OCI-LY7 (cell line): ENCODE data around the gene TANC2. TPM values are rescaled to one million over a fixed set of nuclear protein-coding genes. Genes with fewer than 3 reads are reported as not detected.

Experiments used
- BruUV-seq: library from RNA; stranded (reverse); fragments of 400-500 nt; replicated peaks from 2 replicates; lab custom pipeline; 2021; lab: Mats Ljungman, UMichigan
- CTCF ChIA-PET: fragments of 300-600 bp; sonication (Branson Sonifier 250); formaldehyde crosslinking; loops from one replicate; lab custom pipeline; 2022; ENCODE audit warnings: antibody characterized with exemption; ENCODE audit not compliant: unreplicated experiment; lab: Charles Lee
- POLR2A ChIA-PET: fragments of 300-600 bp; sonication (Branson Sonifier 250); formaldehyde crosslinking; loops from one replicate; lab custom pipeline; 2022; ENCODE audit warnings: antibody characterized with exemption; lab: Charles Lee
- DNase-seq: peaks from one replicate; pipeline ENCODE4 v3.0.0-alpha.2; 2015; ENCODE audit warnings: low spot score
- H2AFZ ChIP-seq: fragments of 200-600 bp; sonication (generic), shearing (Covaris generic); 2 replicates; pipeline ENCODE4 v1.6.1; 2014; ENCODE audit warnings: mild to moderate bottlenecking, antibody characterized with exemption, low read length, moderate library complexity
- H3K27ac ChIP-seq: fragments of 200-600 bp; sonication (generic); 2 replicates; pipeline ENCODE4 v1.5.1; 2014; ENCODE audit warnings: mixed run types, low read depth, mild to moderate bottlenecking, moderate library complexity, low read length, inconsistent platforms; ENCODE audit not compliant: poor library complexity, severe bottlenecking
- H3K36me3 ChIP-seq: fragments of 200-600 bp; sonication (generic); 2 replicates; pipeline ENCODE4 v1.6.1; 2014; ENCODE audit warnings: mild to moderate bottlenecking, antibody characterized with exemption, low read length, moderate library complexity, mixed read lengths; ENCODE audit not compliant: insufficient read depth
- H3K4me1 ChIP-seq: fragments of 200-600 bp; sonication (generic); 2 replicates; pipeline ENCODE4 v1.5.1; 2014; ENCODE audit warnings: mild to moderate bottlenecking, low read length; ENCODE audit not compliant: insufficient read depth, poor library complexity, severe bottlenecking
- H3K4me2 ChIP-seq: fragments of 200-600 bp; sonication (generic); 2 replicates; pipeline ENCODE4 v1.6.1; 2014; ENCODE audit warnings: mild to moderate bottlenecking, low read length
- H3K4me3 ChIP-seq: fragments of 200-600 bp; sonication (generic); 2 replicates; pipeline ENCODE4 v1.5.1; 2014; ENCODE audit warnings: mild to moderate bottlenecking, low read depth, low read length; ENCODE audit not compliant: poor library complexity, severe bottlenecking
- H3K79me2 ChIP-seq: fragments of 200-600 bp; sonication (generic); 2 replicates; pipeline ENCODE4 v1.6.1; 2016; ENCODE audit warnings: low read depth, mild to moderate bottlenecking, low read length, moderate library complexity, mixed read lengths; ENCODE audit not compliant: insufficient read depth
- H3K9me2 ChIP-seq: fragments of 200-600 bp; sonication (generic); 2 replicates; pipeline ENCODE4 v1.6.1; 2016; ENCODE audit warnings: mild to moderate bottlenecking, low read length, mixed read lengths; ENCODE audit not compliant: insufficient read depth
- H3K9me3 ChIP-seq: fragments of 200-600 bp; sonication (generic); 2 replicates; pipeline ENCODE4 v1.6.1; 2014; ENCODE audit warnings: mild to moderate bottlenecking, mixed run types, low read length, mixed read lengths
- H4K20me1 ChIP-seq: fragments of 200-600 bp; sonication (generic); 2 replicates; pipeline ENCODE4 v1.6.1; 2014; ENCODE audit warnings: mild to moderate bottlenecking, antibody characterized with exemption, low read length, moderate library complexity, mixed read lengths; ENCODE audit not compliant: insufficient read depth
- CTCF ChIP-seq: fragments of 200-600 bp; sonication (generic); conservative IDR thresholded peaks from 2 replicates; pipeline ENCODE4 v1.5.1; 2014; ENCODE audit warnings: mild to moderate bottlenecking, antibody characterized with exemption, low read length, moderate library complexity, mixed read lengths
- EZH2phosphoT487 ChIP-seq: fragments of 200-600 bp; sonication (generic); IDR thresholded peaks from 2 replicates; pipeline ENCODE4 v1.6.1; 2018; ENCODE audit warnings: low read depth, borderline replicate concordance, mild to moderate bottlenecking, mixed run types, antibody characterized with exemption, low read length, moderate library complexity, mixed read lengths
- intact Hi-C: fragments of 100-400 bp; cut with micrococcal nuclease; formaldehyde crosslinking; loops from one replicate; pipeline ENCODE4 v1.10.0; 2022; ENCODE audit not compliant: unreplicated experiment
- total RNA-seq, 2 experiments: library from RNA; depleted of rRNA in 1 of 2; stranded (reverse); fragments of >200 nt in 1 of 2; shearing (Covaris generic) in 1 of 2; gene quantifications; 2 replicates each; pipeline ENCODE4 v1.2.3, GENCODE V29; 2014 to 2022

The TANC2 gene
- total RNA-seq, 2 experiments from 2014 or later = 9.6 to 14.5 TPM

GRCh38 chr17:62949036-62949435 lies 17.0 kb upstream of the TANC2 start:
- TF ChIP-seq EZH2phosphoT487 = no peak
- TF ChIP-seq CTCF = no peak
- Histone ChIP-seq H3K9me3 (no peaks in the 10 kb centered on the region), H3K36me3 (no peaks in the 10 kb centered on the region), H3K4me3 (no peak overlapping the region), H4K20me1 (no peaks in the 10 kb centered on the region), H3K27ac (no peak overlapping the region), H3K79me2 (no peaks in the 10 kb centered on the region), H3K4me1 (no peaks in the 10 kb centered on the region), H2AFZ (no peak overlapping the region), H3K9me2 (no peaks in the 10 kb centered on the region), H3K4me2 (no peak overlapping the region)
- ChIA-PET CTCF (no interaction called here), POLR2A (no interaction called here)
- intact Hi-C loops = no loop called here
- no peak for DNase-seq
- no TSS peak for BruUV-seq

- Histone ChIP-seq H2AFZ (no peak overlapping the region), H3K27ac (no peak overlapping the region), H3K4me1 (no peaks in the 10 kb centered on the region), H3K4me3 (no peak overlapping the region), H3K9me2 (no peaks in the 10 kb centered on the region), H3K4me2 (no peak overlapping the region), H3K36me3 (no peaks in the 10 kb centered on the region), H3K79me2 (no peaks in the 10 kb centered on the region), H4K20me1 (no peaks in the 10 kb centered on the region), H3K9me3 (no peaks in the 10 kb centered on the region)
- no TSS peak for BruUV-seq
- intact Hi-C loops = no loop called here
- ChIA-PET CTCF (no interaction called here), POLR2A (interaction anchor here (0.8 kb wide), 1 partner anchor 11 kb away, joined by 3 read pairs; no protein-coding TSS in a partner anchor)
- no peak for DNase-seq
- no peak for TF ChIP-seq EZH2phosphoT487
- no peak for TF ChIP-seq CTCF
These were observed 16.0 kb upstream of the TANC2 start for GRCh38 chr17:62950067-62950466.

DNA sequence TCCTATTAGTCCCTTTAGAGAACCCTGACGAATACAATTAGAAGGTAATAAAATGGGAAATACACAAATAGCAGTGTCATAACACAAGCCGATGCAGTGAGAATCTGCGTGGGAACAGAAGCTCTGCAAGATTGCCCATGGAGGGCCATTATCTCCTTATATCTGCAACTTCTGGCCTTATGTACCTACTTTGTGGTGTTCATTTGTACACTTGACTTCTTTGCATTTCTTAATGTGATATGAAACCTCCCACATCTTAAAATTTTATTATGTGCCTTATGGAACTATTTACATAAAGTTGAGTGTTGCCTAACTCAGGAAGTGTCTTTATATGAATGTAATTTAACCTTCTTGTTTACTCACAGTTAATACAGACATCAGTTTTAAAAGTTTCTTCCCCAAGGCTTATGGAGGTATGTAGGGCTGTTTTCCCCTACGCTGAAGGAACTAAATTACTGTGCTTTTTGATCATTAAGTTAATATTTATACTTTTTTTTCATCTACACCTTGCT lies 10.1 kb upstream of the TANC2 start:
- Histone ChIP-seq H3K9me2 (no peaks in the 10 kb centered on the region), H3K27ac (no peak overlapping the region), H4K20me1 (no peaks in the 10 kb centered on the region), H3K79me2 (no peaks in the 10 kb centered on the region), H3K4me1 (no peaks in the 10 kb centered on the region), H3K4me2 (no peak overlapping the region), H3K4me3 (no peak overlapping the region), H3K9me3 (no peaks in the 10 kb centered on the region), H3K36me3 (no peaks in the 10 kb centered on the region), H2AFZ (no peak overlapping the region)
- intact Hi-C loops = no loop called here
- ChIA-PET POLR2A (no interaction called here), CTCF (no interaction called here)
- no peak for DNase-seq
- TF ChIP-seq CTCF = no peak
- TF ChIP-seq EZH2phosphoT487 = no peak
- no TSS peak for BruUV-seq
